GM12891 (cell line): ENCODE measurements around the gene CCDC102A.

Source experiments
- PAX5 ChIP-seq: IDR thresholded peaks from 2 replicates; pipeline ENCODE4 v1.6.1; 2011; ENCODE audit warnings: low read length, moderate library complexity, mild to moderate bottlenecking; ENCODE audit not compliant: insufficient read depth, severe bottlenecking
- POLR2A ChIP-seq: IDR thresholded peaks from 2 replicates; pipeline ENCODE4 v1.6.1; 2011; ENCODE audit warnings: low read depth, low read length, control low read depth
- POLR2AphosphoS5 ChIP-seq: IDR thresholded peaks from 2 replicates; pipeline ENCODE4 v1.6.1; 2011; ENCODE audit warnings: low read depth, low read length, control low read depth
- SPI1 ChIP-seq: IDR thresholded peaks from 2 replicates; pipeline ENCODE4 v1.6.1; 2011; ENCODE audit warnings: low read depth, low read length, control low read depth
- TAF1 ChIP-seq: IDR thresholded peaks from 2 replicates; pipeline ENCODE4 v1.6.1; 2011; ENCODE audit warnings: low read depth, low read length, control low read depth

- TF ChIP-seq POLR2AphosphoS5 = no peak
- no peak for TF ChIP-seq TAF1
- no peak for TF ChIP-seq POLR2A
- TF ChIP-seq PAX5 = no peak
- no peak for TF ChIP-seq SPI1
Measured at GRCh38 chr16:57562669-57563486, 26.5 kb upstream of the CCDC102A start.
